CD4-positive, alpha-beta T cell treated with Interleukin-6 for 4 hours (primary cell): ENCODE measurements around the gene WDPCP.
"Not testable (repeated sequence)": the region's sequence is repeated elsewhere in the genome, so short reads cannot be mapped to it uniquely, and the experiment has no call there.

Source experiments
- DNase-seq: peaks from one replicate; pipeline ENCODE4 v3.0.0-alpha.2; 2020; ENCODE audit warnings: mixed read lengths

The WDPCP gene, protein sequence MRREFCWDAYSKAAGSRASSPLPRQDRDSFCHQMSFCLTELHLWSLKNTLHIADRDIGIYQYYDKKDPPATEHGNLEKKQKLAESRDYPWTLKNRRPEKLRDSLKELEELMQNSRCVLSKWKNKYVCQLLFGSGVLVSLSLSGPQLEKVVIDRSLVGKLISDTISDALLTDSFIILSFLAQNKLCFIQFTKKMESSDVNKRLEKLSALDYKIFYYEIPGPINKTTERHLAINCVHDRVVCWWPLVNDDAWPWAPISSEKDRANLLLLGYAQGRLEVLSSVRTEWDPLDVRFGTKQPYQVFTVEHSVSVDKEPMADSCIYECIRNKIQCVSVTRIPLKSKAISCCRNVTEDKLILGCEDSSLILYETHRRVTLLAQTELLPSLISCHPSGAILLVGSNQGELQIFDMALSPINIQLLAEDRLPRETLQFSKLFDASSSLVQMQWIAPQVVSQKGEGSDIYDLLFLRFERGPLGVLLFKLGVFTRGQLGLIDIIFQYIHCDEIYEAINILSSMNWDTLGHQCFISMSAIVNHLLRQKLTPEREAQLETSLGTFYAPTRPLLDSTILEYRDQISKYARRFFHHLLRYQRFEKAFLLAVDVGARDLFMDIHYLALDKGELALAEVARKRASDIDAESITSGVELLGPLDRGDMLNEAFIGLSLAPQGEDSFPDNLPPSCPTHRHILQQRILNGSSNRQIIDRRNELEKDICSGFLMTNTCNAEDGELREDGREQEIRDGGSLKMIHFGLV

DNA sequence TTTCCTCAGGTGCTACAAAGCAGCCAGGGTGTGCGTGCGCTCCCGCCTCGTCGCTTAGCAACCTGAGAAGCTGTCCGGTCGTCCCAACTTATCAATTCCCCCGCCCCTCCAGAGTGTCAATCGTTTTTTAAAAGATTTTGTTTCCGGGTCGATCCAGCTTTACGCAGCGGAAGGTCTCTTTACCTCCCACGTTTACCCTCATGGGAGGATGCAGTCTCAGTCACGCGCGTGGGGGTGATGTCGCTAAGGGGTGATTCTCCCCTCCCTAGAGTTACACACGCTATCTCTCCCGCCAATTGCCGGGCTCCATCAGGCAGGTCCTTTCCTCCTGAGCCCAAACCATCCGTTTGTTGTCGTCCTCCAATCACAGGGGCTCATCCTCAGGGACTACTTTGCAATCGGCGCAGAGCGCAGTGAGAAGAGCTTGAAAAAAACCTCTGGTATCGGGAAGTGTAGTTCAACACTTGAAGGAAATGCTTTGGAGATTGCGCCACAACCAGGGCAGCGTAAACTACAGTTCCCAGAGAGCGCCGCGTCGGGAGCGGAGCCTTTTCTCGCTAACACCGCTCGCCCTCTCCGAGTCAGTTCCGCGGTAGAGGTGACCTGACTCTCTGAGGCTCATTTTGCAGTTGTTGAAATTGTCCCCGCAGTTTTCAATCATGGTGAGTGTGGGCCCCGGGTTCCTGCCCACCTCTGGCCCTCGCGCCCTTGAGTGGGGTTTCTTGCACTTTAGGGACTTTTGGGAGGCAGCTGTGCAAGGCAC, at the start of gene WDPCP, which contains the start of gene MDH1:
TSS of gene WDPCP (minus strand) at position 93 of the 763 bp plus-strand sequence. CDS start 206 bp downstream, outside the sequence.
TSS of gene MDH1 (plus strand) at position 579 of the 763 bp plus-strand sequence. CDS start at position 660, 81 bp downstream.
- peak; percentile 93 for DNase-seq

DNA sequence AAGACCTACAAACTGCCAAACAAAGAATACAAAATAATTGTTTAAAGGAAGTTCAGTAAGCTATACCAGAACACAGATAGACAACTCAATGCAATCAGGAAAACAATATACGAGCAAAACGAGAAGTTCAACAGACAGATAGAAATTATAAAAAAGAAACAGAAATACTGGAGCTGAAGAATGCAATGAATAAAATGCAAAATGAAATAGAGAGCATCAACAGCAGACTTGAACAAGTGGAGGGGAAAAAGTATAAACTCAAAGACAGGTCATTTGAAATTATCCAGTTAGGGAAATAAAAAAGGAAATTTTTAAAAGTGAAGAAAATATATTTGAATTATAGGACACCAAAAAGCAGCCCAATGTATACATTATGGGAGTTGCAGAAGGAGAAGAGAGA, 44.1 kb upstream of the WDPCP start:
- DNase-seq = no peak

DNA sequence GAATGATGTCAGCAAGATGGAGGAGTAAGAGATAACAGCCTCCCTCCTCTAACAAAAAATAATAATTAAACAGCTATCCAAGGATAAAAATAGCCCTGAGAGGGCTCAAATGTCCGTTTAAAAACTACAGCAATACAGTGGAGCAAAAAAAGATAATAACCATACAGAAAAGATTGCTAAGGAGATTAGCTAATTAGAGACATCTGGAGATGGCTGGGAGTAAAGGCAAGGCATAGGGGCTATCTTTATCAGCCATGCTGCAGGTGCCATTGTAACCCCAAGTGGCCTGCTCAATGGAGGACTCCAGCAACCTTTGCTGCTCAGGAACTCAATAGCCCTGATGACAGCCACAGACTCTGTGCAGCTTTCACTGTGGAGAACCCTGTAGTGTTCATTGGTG, 43.2 kb upstream of the WDPCP start:
- DNase-seq = no peak

DNA sequence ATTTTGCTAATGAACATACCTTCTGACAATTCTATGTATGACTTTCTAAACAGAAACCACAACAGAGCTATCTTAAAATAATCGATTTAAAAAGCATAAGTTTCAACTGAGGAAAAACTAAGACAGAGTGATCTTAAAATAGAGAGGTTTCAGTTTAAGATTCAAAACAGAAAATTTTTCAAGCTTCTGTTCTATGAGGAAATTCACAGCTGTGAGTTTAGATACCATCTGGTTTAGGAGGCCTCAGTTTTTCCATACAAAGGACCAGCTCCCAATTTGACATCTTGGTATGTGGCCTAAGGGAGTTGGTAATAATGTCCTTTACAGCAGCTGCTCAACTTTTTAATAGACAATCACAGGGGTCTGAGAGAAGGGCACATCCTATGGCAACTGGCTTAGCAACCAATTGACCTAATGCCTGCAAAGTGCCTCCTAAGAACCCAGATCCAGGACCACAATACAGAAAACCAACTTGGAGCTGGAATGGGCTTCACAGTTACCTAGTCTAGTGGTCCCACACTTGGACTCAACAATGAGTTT, 40.2 kb upstream of the WDPCP start:
- DNase-seq = no peak

GRCh38 chr2:63627866-63628265, 39.6 kb upstream of the WDPCP start:
- no peak for DNase-seq

DNA sequence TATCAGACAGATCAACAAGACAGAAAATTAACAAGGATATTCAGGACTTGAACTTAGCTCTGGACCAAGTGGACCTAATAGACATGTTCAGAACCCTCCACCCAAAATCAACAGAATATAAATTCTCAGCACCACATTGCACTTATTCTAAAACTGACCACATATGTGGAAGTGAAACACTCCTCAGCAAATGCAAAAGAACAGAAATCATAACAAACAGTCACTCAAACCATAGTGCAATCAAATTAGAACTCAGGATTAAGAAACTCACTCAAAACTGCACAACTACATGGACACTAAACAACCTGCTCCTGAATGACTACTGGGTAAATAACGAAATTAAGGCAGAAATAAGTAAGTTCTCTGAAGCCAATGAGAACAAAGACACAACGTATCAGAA, 35.5 kb upstream of the WDPCP start:
- DNase-seq = not testable (repeated sequence)

DNA sequence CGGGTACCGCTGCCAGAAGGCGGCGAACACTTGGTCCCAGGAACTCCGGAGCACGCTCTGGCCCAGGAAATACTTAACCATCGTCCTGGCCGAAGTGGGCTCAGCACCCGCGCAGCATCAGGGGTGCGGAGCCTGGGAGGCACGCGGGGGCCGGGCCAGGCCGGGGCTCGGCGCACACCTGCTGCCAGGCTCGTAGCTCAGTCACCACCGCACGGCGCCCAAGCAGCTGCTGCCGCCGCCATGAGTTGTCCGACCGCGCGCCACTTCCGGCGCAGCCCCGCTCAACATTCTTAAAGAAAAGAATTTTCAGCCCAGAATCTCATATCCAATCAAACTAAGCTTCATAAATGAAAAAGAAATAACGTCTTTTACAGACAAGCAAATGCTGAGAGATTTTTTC, 34.5 kb upstream of the WDPCP start:
- DNase-seq = no peak

DNA sequence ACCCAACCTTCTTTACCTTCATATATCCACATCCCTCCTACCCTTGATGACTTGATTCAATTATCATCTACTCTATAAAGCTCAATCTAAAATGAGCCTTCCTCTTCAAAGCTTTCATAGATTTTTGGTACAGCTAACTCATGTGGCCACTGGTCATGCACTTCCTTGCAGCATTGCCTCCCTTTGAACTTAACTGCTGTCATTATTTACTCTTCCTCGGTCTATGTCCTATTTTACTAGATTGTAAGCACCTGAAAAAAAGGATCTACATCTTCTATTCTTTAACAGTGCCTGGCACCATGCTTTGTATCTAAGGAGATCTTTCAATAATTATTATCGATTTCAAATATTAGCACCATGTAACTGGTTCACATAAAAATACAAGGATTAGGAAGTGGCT, 31.1 kb upstream of the WDPCP start:
- no peak for DNase-seq

DNA sequence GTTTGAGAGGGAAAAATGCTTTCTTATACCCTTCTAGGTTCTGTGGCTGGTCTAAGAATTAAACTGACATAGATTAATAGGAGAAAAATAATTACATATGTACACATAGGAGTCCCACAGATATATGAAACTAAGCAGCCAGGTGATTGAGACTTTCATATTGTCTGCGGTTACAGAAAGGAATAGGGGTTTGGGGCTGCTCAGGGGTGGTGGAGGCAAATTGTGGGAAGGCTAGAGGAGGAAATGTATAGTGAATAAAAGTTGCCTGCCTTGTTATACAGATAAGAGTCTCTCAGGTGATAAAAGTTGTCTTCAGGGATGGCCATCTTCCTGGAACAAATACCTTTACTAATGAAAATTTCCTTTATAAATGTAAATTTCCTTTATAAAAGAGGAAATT, 29.1 kb upstream of the WDPCP start:
- DNase-seq = no peak

DNA sequence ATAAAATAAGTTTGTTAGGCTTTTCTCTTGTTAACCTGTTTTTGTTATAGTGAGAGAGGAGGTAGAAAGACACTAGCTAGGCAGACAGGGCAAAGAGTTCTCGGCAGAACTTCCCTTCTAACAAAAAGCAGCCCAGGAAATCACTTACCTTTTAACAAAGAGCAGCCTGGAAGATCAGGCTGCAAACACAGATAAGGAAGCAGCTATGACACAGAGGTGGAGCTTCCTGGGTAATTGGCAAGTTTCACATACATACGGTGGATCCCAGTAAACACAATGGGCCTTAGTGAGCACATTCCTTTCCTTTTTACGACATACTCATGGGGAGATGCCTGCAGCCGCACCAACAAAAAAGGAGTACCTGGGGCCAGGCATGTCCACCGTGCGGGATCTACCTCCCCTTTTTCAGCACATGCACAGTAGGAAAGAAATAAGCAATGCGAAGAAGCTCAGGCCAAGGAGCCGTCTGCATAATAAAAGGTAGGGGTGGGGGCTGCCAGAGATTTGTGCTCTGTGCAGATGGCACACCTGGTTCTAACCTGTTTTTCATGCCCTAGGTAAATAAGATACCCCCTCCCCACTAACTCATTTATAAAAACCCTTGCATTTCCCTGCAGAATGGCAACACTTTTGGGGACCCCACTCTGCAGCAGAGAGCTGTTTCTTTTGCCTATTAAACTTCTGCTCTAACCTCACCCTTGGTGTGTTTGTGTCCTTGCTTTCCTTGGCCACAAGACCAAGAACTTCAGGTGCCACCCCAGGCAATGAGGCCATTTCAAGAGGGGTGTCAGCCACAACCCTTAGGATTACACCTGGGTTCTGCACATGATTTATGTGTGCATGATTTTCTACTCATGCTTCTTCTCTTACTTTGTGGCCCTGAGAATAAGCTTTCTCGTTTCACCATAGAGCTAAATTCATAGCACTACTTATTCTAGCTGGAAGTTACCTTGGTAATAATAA, 27.0 kb upstream of the WDPCP start:
- no peak for DNase-seq

- no peak for DNase-seq
These were observed 26.2 kb upstream of the WDPCP start for GRCh38 chr2:63614448-63614968.

GRCh38 chr2:63613391-63613901, 25.2 kb upstream of the WDPCP start:
- DNase-seq = no peak

DNA sequence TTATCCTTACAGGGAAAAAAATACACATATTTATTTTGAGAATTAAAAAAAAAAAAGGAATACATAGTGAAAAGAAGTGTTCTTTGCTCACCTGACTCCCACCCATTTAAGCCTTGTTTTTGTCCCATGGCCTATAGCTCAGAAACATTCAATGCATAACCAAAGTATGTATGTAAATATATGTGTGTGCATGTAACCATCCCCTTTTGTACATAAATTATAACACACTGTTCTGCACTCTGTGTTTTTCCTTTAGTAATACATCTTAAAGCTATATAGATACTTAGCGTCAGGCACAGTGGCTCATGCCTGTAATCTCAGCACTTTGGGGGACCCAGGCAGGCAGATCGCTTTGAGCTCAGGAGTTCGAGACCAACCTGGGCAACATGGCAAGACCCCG, 22.2 kb upstream of the WDPCP start:
- DNase-seq = no peak

GRCh38 chr2:63608865-63609264, 20.6 kb upstream of the WDPCP start:
- DNase-seq = not testable (repeated sequence)

GRCh38 chr2:63604666-63605065, 16.4 kb upstream of the WDPCP start:
- no peak for DNase-seq

DNA sequence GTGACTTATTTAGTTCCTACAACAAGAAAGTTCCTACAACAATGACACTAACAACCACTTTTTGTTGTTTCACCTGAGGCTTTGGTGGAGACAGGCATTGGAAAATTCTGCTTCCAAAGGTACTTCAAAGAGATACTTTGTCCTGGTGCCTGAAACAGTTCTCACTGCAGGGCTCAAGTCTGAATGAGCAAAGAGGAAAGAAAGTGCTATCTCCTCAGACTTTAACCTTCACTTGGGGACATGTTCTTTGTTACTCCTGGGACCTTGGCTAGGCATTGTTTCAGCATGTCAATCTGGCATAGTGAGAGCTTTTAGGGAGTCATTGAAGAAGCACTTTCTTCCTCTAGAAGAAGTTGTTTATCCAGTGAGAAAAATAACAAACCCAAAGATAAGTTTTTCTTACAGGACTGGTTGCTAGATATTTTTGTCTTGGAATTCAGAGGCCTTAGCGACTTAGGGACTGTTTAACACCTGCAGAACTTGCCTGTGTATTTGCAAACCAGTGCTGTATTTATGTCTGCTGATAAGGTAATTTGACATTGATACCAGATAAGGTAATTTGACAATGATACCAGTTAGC, 12.7 kb upstream of the WDPCP start:
- DNase-seq = no peak

DNA sequence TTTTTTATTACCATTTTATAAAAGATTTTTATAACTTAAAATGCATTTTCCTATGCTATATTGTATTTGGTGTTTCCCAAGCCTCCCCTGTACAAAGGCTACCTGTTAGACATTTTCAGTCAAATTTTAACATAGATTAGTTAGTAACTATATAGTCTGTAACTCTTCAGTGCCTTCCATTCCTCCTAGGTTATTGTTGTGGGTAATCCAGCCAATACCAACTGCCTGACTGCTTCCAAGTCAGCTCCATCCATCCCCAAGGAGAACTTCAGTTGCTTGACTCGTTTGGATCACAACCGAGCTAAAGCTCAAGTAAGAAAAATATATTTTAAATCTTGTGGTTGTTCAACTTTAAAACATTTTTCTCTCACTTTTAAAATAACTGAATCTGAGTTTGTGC, 10.7 kb upstream of the WDPCP start:
- DNase-seq = no peak

DNA sequence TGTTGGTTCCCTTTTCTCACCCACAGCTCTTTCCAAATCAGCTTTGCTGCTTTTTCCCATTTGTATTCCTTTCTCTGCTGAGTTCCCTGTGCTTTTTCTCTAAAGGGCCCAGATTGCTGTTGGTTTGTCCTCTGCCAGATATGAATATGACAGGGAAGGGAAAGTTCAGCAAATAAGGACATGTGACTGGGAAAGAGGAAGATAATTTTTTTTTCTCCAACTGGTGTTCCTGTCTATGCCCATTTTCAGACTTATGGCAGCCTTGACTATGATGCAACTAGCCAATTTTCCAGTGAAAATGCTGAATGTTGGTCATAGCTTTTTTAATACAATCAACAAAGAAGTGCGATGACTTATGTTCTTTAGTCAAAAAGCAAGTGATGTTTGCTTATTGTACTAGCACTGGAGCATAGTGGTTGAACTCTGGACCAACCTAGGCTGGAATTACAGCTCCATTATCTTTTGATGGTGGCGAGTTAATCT, 8.2 kb upstream of the WDPCP start:
- DNase-seq = no peak

- no peak for DNase-seq
These were observed 6.4 kb upstream of the WDPCP start for GRCh38 chr2:63594660-63595059.

DNA sequence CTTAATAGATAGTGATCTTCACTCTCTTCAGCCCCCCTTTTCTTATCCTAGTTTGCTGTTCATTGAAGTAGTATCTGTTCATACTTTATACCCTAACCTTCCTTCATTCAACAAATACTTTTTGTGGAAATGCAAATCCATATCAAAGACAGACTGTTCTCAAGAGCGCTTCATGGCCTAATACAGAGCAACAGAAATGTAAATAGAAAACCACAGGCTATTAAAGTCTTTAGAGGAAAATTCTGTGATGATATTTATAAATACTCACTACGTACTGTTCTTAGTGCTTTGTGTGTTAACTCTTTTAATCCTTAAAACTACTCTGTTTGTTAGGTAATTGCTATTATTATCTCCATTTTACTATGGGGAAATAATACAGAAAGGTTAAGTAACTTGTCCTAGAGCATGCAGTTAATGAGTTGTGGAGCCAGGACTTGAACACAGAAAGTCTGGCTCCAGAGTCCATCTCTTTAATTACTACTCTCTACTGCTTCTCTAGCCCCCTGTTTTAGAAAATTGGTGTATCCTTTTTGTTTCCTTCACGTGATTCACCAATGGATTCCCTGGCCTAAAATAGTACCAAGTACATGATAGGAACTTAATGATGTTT, 3.4 kb upstream of the WDPCP start:
- DNase-seq = no peak
